Liver (tissue), 9 donors: ENCODE results near the gene COPS9. TPM values are rescaled to one million over a fixed set of nuclear protein-coding genes. Genes with fewer than 3 reads are reported as not detected.

Source experiments
- DNase-seq: peaks from one replicate; pipeline ENCODE4 v3.0.0-alpha.2; 2017; ENCODE audit warnings: low spot score
- H3K27ac ChIP-seq, 2 donors: one replicate each; pipeline ENCODE4 v1.7.0; 2013; ENCODE audit warnings: inconsistent platforms in 2 of 2, low read length in 2 of 2, control low read depth in 1 of 2, low read depth in 1 of 2, mild to moderate bottlenecking in 1 of 2
- H3K27me3 ChIP-seq, 4 donors: one replicate each; pipeline versions ENCODE4 v1.6.1 to v1.7.0; 2013; ENCODE audit warnings: low read length in 3 of 4, inconsistent platforms in 1 of 4, mild to moderate bottlenecking in 1 of 4, moderate library complexity in 1 of 4; ENCODE audit not compliant: control insufficient read depth in 4 of 4, insufficient read depth in 4 of 4
- H3K36me3 ChIP-seq, 4 donors: one replicate each; pipeline versions ENCODE4 v1.6.1 to v1.7.0; 2013; ENCODE audit warnings: low read length in 3 of 4, mild to moderate bottlenecking in 3 of 4, low read depth in 1 of 4, moderate library complexity in 1 of 4; ENCODE audit not compliant: control insufficient read depth in 4 of 4, insufficient read depth in 3 of 4
- H3K4me1 ChIP-seq, 4 donors: one replicate each; pipeline versions ENCODE4 v1.6.1 to v1.7.0; 2013; ENCODE audit warnings: low read length in 3 of 4, mild to moderate bottlenecking in 3 of 4, moderate library complexity in 1 of 4; ENCODE audit not compliant: control insufficient read depth in 4 of 4, insufficient read depth in 4 of 4
- H3K4me3 ChIP-seq, 3 donors: one replicate each; pipeline versions ENCODE4 v1.6.1 to v1.7.0; 2013; ENCODE audit warnings: low read length in 3 of 3, control low read depth in 1 of 3, low read depth in 1 of 3, mild to moderate bottlenecking in 1 of 3
- H3K9ac ChIP-seq, 2 donors: one replicate each; pipeline ENCODE4 v1.7.0; 2013; ENCODE audit warnings: low read length in 2 of 2, mild to moderate bottlenecking in 2 of 2, moderate library complexity in 2 of 2, control low read depth in 1 of 2, low read depth in 1 of 2
- H3K9me3 ChIP-seq, 4 donors: one replicate each; pipeline versions ENCODE4 v1.6.1 to v1.7.0; 2013; ENCODE audit warnings: low read length in 3 of 4; ENCODE audit not compliant: control insufficient read depth in 4 of 4
- EGR1 ChIP-seq, 2 donors: IDR thresholded peaks; 2 replicates each; pipeline ENCODE4 v1.6.1; 2016 to 2018; ENCODE audit warnings: antibody characterized with exemption in 2 of 2, low read depth in 2 of 2
- FOXA1 ChIP-seq: IDR thresholded peaks from 2 replicates; pipeline ENCODE4 v1.6.1; 2016; ENCODE audit warnings: antibody characterized with exemption
- GABPA ChIP-seq, 2 donors: IDR thresholded peaks in 1 of 2; conservative IDR thresholded peaks in 1 of 2; 2 replicates each; pipeline ENCODE4 v1.6.1; 2016; ENCODE audit warnings: antibody characterized with exemption in 2 of 2, mild to moderate bottlenecking in 1 of 2, moderate library complexity in 1 of 2
- REST ChIP-seq: IDR thresholded peaks from 2 replicates; pipeline ENCODE4 v1.6.1; 2016; ENCODE audit warnings: antibody characterized with exemption, mild to moderate bottlenecking
- RXRA ChIP-seq, 2 donors: IDR thresholded peaks; 2 replicates each; pipeline ENCODE4 v1.6.1; 2017 to 2018; ENCODE audit warnings: antibody characterized with exemption in 2 of 2, mild to moderate bottlenecking in 1 of 2
- TAF1 ChIP-seq: conservative IDR thresholded peaks from 2 replicates; pipeline ENCODE4 v1.6.1; 2016; ENCODE audit warnings: antibody characterized with exemption, mild to moderate bottlenecking
- YY1 ChIP-seq: IDR thresholded peaks from 2 replicates; pipeline ENCODE4 v1.6.1; 2016; ENCODE audit warnings: antibody characterized with exemption, mild to moderate bottlenecking
- ZBTB33 ChIP-seq: IDR thresholded peaks from 2 replicates; pipeline ENCODE4 v1.6.1; 2016; ENCODE audit warnings: antibody characterized with exemption
- WGBS: extraction: QIAGEN DNeasy Blood & Tissue Kit; methylation state at CpG from one replicate; pipeline ENCODE4 v1.1.7; 2013; 5-methylcytosine and 5-hydroxymethylcytosine counted together
- polyA plus RNA-seq, 2 donors: library from polyadenylated mRNA; stranded (reverse) in 1 of 2; unstranded in 1 of 2; fragments of 200-250 nt in 1 of 2; fragments of >200 nt in 1 of 2; fragmentation: Nextera tagmentation in 1 of 2; extraction: Ambion mirVana in 1 of 2; gene quantifications; one replicate each; pipeline versions ENCODE4 v1.2.1 to v1.2.3, GENCODE V29; 2013 to 2015
- total RNA-seq, 2 donors: library from RNA; depleted of rRNA; stranded (reverse); fragments of >200 nt; gene quantifications; one replicate each; pipeline ENCODE4 v1.2.3, GENCODE V29; 2014
- TF ChIP-seq, protein P1 (sequence below): fragments of 150-350 bp; IDR thresholded peaks from 2 replicates; pipeline ENCODE4 v1.5.1; 2017; ENCODE audit warnings: improper control_type of control experiment, low read depth, low read length; ENCODE audit not compliant: missing input control
- TF ChIP-seq, protein P2 (sequence below): IDR thresholded peaks from 2 replicates; pipeline ENCODE4 v1.6.1; 2016; ENCODE audit warnings: antibody characterized with exemption
- TF ChIP-seq, protein P3 (sequence below): IDR thresholded peaks from 2 replicates; pipeline ENCODE4 v1.6.1; 2016; ENCODE audit warnings: antibody characterized with exemption
- donor health status: healthy.
- donor health status: healthy.
- donor health status: healthy.
- donor health status: healthy.
- donor health status: healthy.

Gene COPS9
- total and polyA plus RNA-seq, 4 donors, result 12.9 to 138 (median 79.6) TPM

DNA sequence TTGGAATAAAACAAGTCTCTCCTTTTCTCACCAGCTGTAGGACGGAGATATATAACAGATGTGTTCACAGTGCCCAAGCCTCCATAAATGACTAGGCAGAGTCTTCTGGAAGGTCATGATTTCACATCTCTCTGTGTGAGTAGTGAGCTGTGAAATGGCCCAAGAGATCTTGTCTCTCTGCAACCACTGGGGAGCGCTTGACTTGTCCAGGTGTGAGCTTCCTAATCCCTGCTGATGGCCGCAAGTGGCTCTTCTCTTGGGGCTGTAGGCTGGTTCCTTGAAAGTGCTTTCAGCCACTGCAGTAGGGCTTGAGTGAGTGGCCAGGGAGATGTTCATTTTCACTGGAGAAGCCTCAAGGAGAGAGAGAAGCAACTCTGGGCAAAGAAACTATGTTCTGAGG lies 42.5 kb upstream of the COPS9 start:
- Histone ChIP-seq H3K9ac (no peak overlapping the region), H3K9me3 (no peaks in the 10 kb centered on the region), H3K27ac (no peak overlapping the region), H3K4me1 (no peaks in the 10 kb centered on the region), H3K4me3 (no peak overlapping the region), H3K36me3 (no peaks in the 10 kb centered on the region), H3K27me3 (peaks cover 0 to 11% (median 0%) of the 10 kb centered on the region in 4 donors)
- WGBS, result 80% methylated on average over 3 of the region's 3 CpGs
- no peak for DNase-seq
- TF ChIP-seq ZBTB33, result no peak
- TF ChIP-seq, protein P1, sequence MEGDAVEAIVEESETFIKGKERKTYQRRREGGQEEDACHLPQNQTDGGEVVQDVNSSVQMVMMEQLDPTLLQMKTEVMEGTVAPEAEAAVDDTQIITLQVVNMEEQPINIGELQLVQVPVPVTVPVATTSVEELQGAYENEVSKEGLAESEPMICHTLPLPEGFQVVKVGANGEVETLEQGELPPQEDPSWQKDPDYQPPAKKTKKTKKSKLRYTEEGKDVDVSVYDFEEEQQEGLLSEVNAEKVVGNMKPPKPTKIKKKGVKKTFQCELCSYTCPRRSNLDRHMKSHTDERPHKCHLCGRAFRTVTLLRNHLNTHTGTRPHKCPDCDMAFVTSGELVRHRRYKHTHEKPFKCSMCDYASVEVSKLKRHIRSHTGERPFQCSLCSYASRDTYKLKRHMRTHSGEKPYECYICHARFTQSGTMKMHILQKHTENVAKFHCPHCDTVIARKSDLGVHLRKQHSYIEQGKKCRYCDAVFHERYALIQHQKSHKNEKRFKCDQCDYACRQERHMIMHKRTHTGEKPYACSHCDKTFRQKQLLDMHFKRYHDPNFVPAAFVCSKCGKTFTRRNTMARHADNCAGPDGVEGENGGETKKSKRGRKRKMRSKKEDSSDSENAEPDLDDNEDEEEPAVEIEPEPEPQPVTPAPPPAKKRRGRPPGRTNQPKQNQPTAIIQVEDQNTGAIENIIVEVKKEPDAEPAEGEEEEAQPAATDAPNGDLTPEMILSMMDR, result no peak
- no peak for TF ChIP-seq RXRA (IDR thresholded peaks at IDR 0.05)
- no peak for TF ChIP-seq FOXA1
- TF ChIP-seq GABPA (IDR thresholded peaks at IDR 0.05 in 1 of 2, conservative IDR thresholded peaks at IDR 0.05 in 1 of 2), result no peak
- no peak for TF ChIP-seq REST
- no peak for TF ChIP-seq EGR1 (IDR thresholded peaks at IDR 0.05; ENCODE audit: low read depth in 2 of 2)
- TF ChIP-seq, protein P2, sequence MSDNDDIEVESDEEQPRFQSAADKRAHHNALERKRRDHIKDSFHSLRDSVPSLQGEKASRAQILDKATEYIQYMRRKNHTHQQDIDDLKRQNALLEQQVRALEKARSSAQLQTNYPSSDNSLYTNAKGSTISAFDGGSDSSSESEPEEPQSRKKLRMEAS, result no peak

DNA sequence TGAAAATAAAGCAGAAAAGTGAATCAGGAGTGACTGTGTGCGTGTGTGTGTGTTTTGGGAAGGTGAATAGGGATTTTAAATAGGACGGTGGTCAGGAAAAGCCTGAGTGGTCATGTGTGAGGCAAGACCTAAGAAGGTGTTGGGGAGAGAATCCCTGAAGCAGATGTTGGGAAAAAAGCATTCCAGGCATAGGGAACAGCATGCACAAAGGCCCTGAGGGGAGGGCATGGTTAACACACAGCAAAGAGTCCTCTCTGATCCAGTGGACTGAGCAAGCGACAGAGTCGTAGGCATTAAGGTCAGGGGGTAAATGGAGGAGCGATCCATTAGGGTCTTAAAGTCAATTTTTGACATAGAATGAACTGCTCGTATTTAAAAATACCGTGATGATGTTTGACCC lies 38.4 kb upstream of the COPS9 start:
- TF ChIP-seq ZBTB33 (no peak), TAF1 (no peak), YY1 (no peak)
- TF ChIP-seq, protein P3, sequence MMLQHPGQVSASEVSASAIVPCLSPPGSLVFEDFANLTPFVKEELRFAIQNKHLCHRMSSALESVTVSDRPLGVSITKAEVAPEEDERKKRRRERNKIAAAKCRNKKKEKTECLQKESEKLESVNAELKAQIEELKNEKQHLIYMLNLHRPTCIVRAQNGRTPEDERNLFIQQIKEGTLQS, result no peak
- WGBS, result 75% methylated on average over 7 of the region's 7 CpGs
- no peak overlapping the region for H3K27ac ChIP-seq

More for the DNA sequence above, 38.4 kb upstream of the COPS9 start:
- Histone ChIP-seq H3K9me3 (no peaks in the 10 kb centered on the region), H3K36me3 (peaks cover 0 to 1% (median 0%) of the 10 kb centered on the region in 4 donors), H3K4me3 (no peak overlapping the region), H3K27me3 (peaks cover 0 to 10% (median 0%) of the 10 kb centered on the region in 4 donors), H3K4me1 (no peaks in the 10 kb centered on the region), H3K9ac (no peak overlapping the region)
- DNase-seq, result no peak
